SIG-M5 treated with dmso at 0.1 percent for 504 hours (cell line): ENCODE results near the gene EGFL7.
A peak's percentile ranks its signal among the peaks of the same experiment; 100 is the strongest.
"Not testable (repeated sequence)": the region's sequence is repeated elsewhere in the genome, so short reads cannot be mapped to it uniquely, and the experiment has no call there.

Experiments
- DNase-seq: peaks from one replicate; lab custom pipeline; 2025; ENCODE audit not compliant: unreplicated experiment; lab: John Stamatoyannopoulos, UW

Gene EGFL7

GRCh38 chr9:136624184-136624951 is 38.3 kb upstream of the EGFL7 start:
- DNase-seq: no peak

- DNase-seq: no peak
Measured at GRCh38 chr9:136625101-136626065, 37.3 kb upstream of the EGFL7 start.

GRCh38 chr9:136626066-136626725 is 36.5 kb upstream of the EGFL7 start:
- no peak for DNase-seq

GRCh38 chr9:136626740-136627642 is 35.7 kb upstream of the EGFL7 start:
- DNase-seq: no peak

- no peak for DNase-seq
Measured at GRCh38 chr9:136627703-136628102, 35.0 kb upstream of the EGFL7 start.

- no peak for DNase-seq
Measured at GRCh38 chr9:136628268-136628667, 34.4 kb upstream of the EGFL7 start.

- DNase-seq: no peak
Measured at GRCh38 chr9:136629001-136629878, 33.5 kb upstream of the EGFL7 start.

- no peak for DNase-seq
Measured at GRCh38 chr9:136629879-136630661, 32.6 kb upstream of the EGFL7 start.

GRCh38 chr9:136630662-136630992 is 32.1 kb upstream of the EGFL7 start:
- no peak for DNase-seq

- DNase-seq: peak; percentile 69
Measured at GRCh38 chr9:136631038-136632000, 31.4 kb upstream of the EGFL7 start.

- not testable (repeated sequence) for DNase-seq
Measured at GRCh38 chr9:136632072-136632471, 30.6 kb upstream of the EGFL7 start.

GRCh38 chr9:136632491-136633106 is 30.1 kb upstream of the EGFL7 start:
- not testable (repeated sequence) for DNase-seq

- DNase-seq: no peak
Measured at GRCh38 chr9:136634904-136635303, 27.8 kb upstream of the EGFL7 start.

GRCh38 chr9:136640171-136641111 is 22.3 kb upstream of the EGFL7 start:
- no peak for DNase-seq

GRCh38 chr9:136642439-136642921 is 20.2 kb upstream of the EGFL7 start:
- no peak for DNase-seq
